ENCODE measurements around the gene TMEM175. TPM values are rescaled to one million over a fixed set of nuclear protein-coding genes. Genes with fewer than 3 reads are reported as not detected.

TMEM175 gene
- total RNA-seq, 1 donor from 2014 or later = 16.0 TPM

DNA sequence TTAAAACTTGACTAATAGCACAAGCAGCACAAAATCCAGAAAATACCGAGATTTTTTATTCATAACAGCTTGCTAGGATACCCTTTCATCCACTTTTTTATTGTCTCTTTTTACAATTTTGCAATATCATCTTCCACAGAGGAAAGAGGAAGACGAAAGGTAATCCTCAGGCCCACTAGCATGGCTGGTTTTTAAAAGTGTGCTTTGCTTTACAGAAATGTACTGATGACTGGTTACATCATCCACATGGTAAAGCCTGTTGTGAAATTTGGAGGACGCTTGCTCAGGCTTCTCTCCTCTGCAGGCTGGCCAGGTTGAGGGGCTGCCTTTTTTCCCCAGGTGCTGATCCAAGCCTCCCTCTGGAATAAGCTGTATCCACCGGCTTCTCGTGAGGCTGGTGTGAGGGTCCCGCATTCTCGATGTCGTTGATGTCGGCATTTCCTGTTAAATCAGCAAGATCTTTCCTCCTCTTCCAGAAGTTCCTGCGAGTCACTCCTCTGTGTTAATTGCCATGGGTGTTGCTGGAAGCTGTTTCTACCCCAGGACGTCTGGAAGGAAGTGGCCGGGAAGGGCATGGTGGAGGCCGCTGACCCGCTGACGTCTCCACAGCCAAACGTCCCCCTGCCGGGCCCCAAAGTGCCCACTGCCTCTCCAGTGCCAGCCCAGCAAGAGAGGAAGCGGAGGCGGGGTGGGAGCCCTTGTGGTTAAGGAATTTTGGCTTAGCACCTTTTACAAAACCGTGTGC is 46.9 kb downstream of the TMEM175 start:
- no peak for DNase-seq (ENCODE audit: low read depth)
- H3K27me3 ChIP-seq (ENCODE audit: control insufficient read depth, insufficient read depth, low read length) = peaks cover 2% of the 10 kb centered on the region

DNA sequence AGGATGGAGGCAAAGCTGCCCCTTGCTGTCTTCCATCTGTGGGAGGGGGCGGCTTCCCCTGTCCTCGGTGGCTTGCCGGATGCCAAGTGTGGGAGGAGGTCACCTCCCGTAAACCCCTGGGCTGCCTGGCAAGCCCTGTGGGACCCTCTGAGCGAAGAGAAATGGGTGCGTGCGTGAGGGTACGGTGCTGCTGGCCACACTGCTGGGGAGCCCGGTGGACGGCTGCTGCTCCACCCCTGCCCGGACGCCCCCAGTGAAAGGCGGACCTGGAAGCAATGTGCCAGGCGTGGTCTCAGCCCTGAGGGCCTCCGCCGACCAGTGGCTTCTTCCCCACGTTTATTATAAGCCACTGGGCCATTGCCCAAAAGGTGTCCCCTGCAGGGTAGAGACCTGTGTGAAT is 50.0 kb downstream of the TMEM175 start:
- Histone ChIP-seq H3K27me3 (ENCODE audit: control insufficient read depth, insufficient read depth, low read length) (no peaks in the 10 kb centered on the region), H3K4me3 (ENCODE audit: low read depth, low read length) (no peak overlapping the region), H3K36me3 (ENCODE audit: control insufficient read depth, insufficient read depth, low read length) (no peaks in the 10 kb centered on the region)
- DNase-seq (ENCODE audit: low read depth) = no peak
- TF ChIP-seq, protein P1, sequence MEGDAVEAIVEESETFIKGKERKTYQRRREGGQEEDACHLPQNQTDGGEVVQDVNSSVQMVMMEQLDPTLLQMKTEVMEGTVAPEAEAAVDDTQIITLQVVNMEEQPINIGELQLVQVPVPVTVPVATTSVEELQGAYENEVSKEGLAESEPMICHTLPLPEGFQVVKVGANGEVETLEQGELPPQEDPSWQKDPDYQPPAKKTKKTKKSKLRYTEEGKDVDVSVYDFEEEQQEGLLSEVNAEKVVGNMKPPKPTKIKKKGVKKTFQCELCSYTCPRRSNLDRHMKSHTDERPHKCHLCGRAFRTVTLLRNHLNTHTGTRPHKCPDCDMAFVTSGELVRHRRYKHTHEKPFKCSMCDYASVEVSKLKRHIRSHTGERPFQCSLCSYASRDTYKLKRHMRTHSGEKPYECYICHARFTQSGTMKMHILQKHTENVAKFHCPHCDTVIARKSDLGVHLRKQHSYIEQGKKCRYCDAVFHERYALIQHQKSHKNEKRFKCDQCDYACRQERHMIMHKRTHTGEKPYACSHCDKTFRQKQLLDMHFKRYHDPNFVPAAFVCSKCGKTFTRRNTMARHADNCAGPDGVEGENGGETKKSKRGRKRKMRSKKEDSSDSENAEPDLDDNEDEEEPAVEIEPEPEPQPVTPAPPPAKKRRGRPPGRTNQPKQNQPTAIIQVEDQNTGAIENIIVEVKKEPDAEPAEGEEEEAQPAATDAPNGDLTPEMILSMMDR (IDR thresholded peaks at IDR 0.05; ENCODE audit: insufficient read depth, low read length, poor library complexity, severe bottlenecking) = no peak

More for the DNA sequence above, 46.9 kb downstream of the TMEM175 start:
- no peak overlapping the region for H3K4me3 ChIP-seq (ENCODE audit: low read depth, low read length)
- no peaks in the 10 kb centered on the region for H3K36me3 ChIP-seq (ENCODE audit: control insufficient read depth, insufficient read depth, low read length)
- TF ChIP-seq, protein P1 (IDR thresholded peaks at IDR 0.05; ENCODE audit: insufficient read depth, low read length, poor library complexity, severe bottlenecking) = no peak

DNA sequence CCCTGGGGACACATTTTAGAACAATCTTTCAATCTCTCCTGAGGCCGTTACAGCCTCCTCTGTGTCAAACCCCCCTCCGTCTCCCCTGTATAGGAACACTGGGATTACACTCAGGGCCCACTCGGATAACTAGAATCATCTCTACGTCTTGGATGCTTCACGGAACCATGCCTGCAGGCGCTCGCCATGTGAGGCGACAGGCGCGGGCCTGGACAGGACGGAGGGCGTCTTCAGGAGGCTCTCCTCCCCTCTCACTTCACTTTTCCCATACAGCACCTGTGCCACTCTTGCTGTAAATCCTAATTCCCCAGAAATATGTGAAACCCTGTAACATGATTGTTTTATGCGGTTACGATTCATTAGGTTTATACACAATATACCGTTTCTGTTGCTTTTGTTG is 50.6 kb downstream of the TMEM175 start:
- TF ChIP-seq, protein P1 (IDR thresholded peaks at IDR 0.05; ENCODE audit: insufficient read depth, low read length, poor library complexity, severe bottlenecking) = no peak
- Histone ChIP-seq H3K27me3 (ENCODE audit: control insufficient read depth, insufficient read depth, low read length) (no peaks in the 10 kb centered on the region), H3K36me3 (ENCODE audit: control insufficient read depth, insufficient read depth, low read length) (no peaks in the 10 kb centered on the region), H3K4me3 (ENCODE audit: low read depth, low read length) (no peak overlapping the region)
- DNase-seq (ENCODE audit: low read depth) = no peak

DNA sequence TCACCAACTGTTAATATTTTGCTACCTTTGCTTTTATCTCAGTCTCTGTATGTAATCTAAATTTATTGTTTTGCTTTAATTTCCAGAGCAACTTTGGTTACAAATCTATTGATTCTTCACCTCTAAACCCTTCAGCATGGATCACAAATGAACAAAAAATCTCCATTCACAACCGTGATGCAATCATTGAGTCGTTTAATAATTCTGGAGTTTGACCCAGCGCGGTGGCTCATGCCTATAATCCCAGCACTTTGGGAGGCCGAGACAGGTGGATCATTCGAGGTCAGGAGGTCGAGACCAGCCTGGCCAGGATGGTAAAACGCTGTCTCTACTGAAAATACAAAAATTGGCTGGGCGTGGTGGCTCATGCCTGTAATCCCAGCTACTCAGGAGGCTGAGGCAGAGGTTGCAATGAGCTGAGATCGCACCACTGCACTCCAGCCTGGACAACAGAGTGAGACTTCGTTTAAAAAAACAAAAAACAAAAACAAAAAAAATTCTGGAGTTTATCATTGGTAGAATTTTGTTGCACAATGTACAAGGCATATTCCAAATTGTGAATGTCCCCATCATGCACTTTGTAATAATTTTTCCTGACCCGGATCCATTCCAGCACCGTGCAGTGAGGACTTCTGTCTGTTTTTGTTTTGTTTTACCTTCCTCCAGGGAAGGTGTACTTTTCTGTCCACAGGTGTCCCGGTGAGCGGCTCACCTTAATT is 52.2 kb downstream of the TMEM175 start:
- Histone ChIP-seq H3K36me3 (ENCODE audit: control insufficient read depth, insufficient read depth, low read length) (no peaks in the 10 kb centered on the region), H3K4me3 (ENCODE audit: low read depth, low read length) (no peak overlapping the region), H3K27me3 (ENCODE audit: control insufficient read depth, insufficient read depth, low read length) (no peaks in the 10 kb centered on the region)
- no peak for DNase-seq (ENCODE audit: low read depth)
- TF ChIP-seq, protein P1 (IDR thresholded peaks at IDR 0.05; ENCODE audit: insufficient read depth, low read length, poor library complexity, severe bottlenecking) = no peak

DNA sequence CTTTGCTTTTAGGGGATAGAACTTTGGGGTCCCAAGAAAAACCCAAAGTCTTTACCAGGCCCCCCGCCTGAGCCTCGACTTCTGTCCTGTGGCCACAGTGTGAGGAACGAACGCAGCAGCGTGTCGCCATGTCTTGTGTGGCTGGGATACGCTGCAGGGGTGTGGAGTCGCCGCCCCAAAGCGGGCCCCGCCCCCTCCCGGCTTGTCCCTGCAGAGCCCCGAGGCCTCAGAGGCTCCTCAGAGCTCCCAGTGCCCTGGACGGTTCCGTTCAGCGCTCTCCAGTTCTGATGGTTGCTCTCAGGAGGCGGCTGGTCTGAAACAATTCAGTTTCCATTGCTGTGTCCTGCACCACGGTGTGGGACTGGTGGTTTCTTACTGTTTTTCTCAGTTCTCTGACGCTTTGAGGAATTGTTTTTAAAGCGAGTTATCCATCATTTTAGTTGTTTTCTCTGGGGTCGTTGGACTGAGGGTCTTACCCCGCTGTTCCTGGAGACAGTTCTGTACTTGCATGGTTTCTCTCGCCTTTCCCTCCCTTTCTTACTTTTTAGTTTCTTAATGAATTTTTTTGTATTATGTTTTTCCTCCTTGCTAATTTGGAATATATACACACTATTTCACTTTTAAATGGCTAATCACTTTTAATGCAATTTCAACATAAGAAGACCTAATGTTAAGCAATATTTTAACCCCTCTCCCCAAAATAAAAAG is 53.0 kb downstream of the TMEM175 start:
- TF ChIP-seq, protein P1 (IDR thresholded peaks at IDR 0.05; ENCODE audit: insufficient read depth, low read length, poor library complexity, severe bottlenecking) = no peak
- no peaks in the 10 kb centered on the region for H3K27me3 ChIP-seq (ENCODE audit: control insufficient read depth, insufficient read depth, low read length)
- no peak for DNase-seq (ENCODE audit: low read depth)
- no peak overlapping the region for H3K4me3 ChIP-seq (ENCODE audit: low read depth, low read length)
- H3K36me3 ChIP-seq (ENCODE audit: control insufficient read depth, insufficient read depth, low read length) = no peaks in the 10 kb centered on the region

Data from kidney epithelial cell (primary cell).